LNCAP (cell line): ENCODE results near the gene NTRK1.
A peak's percentile ranks its signal among the peaks of the same experiment; 100 is the strongest.

ENCODE experiments used
- TF ChIP-seq, protein P1 (sequence below): fragments of 450-650 bp; IDR thresholded peaks from 2 replicates; pipeline ENCODE4 v1.5.1; 2017; ENCODE audit warnings: mild to moderate bottlenecking

Gene NTRK1

DNA sequence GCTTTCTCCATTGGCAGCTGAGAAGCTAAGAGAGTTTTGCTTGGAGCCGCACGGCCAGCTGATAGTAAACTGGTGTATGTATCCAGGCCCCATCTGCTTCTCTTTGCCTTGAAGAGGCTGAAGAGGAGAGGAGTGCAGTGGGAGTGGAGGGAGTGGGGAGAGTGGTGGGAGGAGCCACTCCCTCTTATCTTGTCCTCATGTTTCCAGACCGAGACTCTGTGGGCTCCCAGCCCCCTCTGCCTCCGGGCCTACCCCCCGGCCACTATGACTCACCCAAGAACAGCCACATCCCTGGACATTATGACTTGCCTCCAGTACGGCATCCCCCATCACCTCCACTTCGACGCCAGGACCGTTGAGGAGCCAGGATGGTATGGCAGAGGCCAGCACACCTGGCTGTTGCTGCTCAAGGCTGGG, 53.8 kb downstream of the NTRK1 start:
- TF ChIP-seq, protein P1, sequence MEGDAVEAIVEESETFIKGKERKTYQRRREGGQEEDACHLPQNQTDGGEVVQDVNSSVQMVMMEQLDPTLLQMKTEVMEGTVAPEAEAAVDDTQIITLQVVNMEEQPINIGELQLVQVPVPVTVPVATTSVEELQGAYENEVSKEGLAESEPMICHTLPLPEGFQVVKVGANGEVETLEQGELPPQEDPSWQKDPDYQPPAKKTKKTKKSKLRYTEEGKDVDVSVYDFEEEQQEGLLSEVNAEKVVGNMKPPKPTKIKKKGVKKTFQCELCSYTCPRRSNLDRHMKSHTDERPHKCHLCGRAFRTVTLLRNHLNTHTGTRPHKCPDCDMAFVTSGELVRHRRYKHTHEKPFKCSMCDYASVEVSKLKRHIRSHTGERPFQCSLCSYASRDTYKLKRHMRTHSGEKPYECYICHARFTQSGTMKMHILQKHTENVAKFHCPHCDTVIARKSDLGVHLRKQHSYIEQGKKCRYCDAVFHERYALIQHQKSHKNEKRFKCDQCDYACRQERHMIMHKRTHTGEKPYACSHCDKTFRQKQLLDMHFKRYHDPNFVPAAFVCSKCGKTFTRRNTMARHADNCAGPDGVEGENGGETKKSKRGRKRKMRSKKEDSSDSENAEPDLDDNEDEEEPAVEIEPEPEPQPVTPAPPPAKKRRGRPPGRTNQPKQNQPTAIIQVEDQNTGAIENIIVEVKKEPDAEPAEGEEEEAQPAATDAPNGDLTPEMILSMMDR = no peak

- TF ChIP-seq, protein P1 = peak; percentile 72
These were observed 59.8 kb downstream of the NTRK1 start, which contains the start of gene LRRC71 for GRCh38 chr1:156920233-156921052. Gene LRRC71 (plus strand): TSS chr1:156920632. CDS start chr1:156920804, 172 bp downstream.

DNA sequence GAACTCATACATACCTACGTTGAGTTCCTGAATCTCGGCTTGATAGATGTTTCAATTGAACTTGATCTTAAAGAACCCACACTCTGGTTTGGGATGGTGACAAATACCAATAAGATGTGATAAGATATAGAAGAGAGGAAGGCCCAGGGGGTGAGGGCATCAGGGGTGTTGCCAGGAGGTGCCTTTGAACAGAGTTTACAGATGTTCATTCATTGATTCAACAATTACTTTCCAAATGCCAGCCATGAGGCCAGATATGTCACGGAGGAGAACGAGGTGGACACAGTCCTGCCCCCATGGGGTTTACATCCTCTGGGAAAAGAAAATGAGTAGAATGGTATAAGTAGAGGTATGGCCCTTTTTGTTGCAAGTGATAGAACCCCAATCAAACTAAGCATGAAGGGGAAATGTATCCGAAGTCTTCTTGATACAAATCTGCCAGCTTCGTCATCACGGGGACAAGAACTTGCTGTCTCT, 60.4 kb downstream of the NTRK1 start:
- TF ChIP-seq, protein P1 = no peak

- TF ChIP-seq, protein P1 = no peak
These were observed 62.5 kb downstream of the NTRK1 start for GRCh38 chr1:156922986-156923669.

DNA sequence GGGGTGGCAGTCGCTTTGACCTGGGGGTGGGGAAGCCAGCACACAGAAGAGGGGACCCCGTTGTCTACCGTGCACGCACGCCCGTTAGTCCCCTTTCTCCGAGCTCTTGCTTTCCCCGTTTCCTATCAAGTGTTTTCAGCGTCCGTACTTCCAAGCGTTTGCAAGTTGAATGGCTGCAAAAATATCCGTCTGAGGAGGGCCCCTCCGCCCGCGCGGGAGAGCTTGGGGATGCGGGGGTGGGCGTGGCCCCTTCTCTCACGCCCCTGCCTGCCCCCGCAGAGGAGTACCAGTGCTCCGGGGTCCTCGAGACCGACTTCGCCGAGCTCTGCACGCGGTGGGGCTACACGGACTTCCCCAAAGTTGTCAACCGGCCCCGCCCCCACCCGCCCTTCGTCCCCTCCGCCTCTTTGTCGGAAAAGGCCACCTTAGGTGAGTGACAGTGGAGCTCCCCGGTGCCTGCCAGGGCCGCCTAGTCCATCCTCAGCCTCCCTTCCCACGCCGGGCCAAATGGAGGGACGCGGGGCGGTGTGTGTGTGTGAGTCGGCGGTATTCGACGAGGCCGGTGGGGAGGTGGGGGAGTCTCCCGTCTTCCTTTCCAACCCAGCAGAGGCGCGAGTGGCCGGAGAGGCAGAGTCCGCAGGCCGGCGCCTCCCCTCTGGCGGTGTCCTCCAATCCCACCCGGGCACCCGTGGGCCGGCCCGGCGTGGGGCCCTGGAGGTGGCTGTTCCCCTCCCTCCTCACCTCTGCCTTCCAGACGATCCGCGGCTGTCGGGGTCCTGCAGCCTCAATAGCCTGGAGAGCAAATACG, 63.2 kb downstream of the NTRK1 start:
- TF ChIP-seq, protein P1 = no peak

GRCh38 chr1:156924478-156925153, 64.0 kb downstream of the NTRK1 start:
- TF ChIP-seq, protein P1 = no peak
